Measurements from ENCODE around the gene SPTAN1. TPM values are rescaled to one million over a fixed set of nuclear protein-coding genes. Genes with fewer than 3 reads are reported as not detected.

SPTAN1 gene
- total and polyA plus RNA-seq, 3 donors from 2014 or later, result 299 to 665 (median 653) TPM

DNA sequence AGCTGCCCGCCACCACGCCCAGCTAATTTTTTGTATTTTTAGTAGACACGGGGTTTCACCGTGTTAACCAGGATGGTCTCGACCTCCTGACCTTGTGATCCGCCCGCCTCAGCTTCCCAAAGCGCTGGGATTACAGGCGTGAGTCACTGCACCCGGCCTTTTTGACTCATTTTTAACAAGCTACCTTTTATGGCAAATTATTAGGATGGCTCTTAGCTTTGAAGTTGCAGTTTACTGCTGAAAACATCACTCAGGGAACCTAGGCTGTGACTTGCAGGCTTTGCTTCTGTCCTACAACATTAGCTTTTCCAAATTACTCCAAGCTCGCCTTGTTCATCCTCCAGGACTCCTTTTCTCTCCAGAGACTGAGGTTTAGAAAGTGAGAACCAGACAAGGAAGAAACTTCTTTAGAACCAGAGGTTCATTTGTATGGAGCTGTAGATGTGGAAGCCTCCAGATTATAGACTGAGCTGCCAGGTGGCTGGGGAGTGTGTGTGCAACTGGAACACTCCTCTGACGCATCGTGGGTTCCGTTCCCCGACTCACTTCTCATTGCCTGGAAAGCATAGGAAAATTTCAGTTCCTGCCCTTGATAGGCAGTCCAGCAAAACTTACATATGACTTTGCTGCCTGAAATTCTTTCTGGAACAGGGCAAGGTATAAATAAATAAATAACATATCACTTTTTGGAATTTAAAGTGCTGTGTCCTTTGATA is 23.8 kb upstream of the SPTAN1 start:
- no peaks in the 10 kb centered on the region for H3K36me3 ChIP-seq (ENCODE audit: low read depth, missing control alignments)
- DNase-seq, result no peak
- no peaks in the 10 kb centered on the region for H3K27me3 ChIP-seq
- intact Hi-C loops (cut with DNase I; ENCODE audit: low total_unique reads), result no loop called here
- WGBS, 2 donors, result 89 to 92% methylated on average over 15 of the region's 15 CpGs
- no peak overlapping the region for H3K4me3 ChIP-seq
- H3K9me3 ChIP-seq, result no peaks in the 10 kb centered on the region
- TF ChIP-seq POLR2A (IDR thresholded peaks at IDR 0.05), result no peak
- TF ChIP-seq, protein P1, sequence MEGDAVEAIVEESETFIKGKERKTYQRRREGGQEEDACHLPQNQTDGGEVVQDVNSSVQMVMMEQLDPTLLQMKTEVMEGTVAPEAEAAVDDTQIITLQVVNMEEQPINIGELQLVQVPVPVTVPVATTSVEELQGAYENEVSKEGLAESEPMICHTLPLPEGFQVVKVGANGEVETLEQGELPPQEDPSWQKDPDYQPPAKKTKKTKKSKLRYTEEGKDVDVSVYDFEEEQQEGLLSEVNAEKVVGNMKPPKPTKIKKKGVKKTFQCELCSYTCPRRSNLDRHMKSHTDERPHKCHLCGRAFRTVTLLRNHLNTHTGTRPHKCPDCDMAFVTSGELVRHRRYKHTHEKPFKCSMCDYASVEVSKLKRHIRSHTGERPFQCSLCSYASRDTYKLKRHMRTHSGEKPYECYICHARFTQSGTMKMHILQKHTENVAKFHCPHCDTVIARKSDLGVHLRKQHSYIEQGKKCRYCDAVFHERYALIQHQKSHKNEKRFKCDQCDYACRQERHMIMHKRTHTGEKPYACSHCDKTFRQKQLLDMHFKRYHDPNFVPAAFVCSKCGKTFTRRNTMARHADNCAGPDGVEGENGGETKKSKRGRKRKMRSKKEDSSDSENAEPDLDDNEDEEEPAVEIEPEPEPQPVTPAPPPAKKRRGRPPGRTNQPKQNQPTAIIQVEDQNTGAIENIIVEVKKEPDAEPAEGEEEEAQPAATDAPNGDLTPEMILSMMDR (IDR thresholded peaks at IDR 0.05), result no peak
- H3K4me1 ChIP-seq, result no peaks in the 10 kb centered on the region
- H3K27ac ChIP-seq, result no peak overlapping the region

DNA sequence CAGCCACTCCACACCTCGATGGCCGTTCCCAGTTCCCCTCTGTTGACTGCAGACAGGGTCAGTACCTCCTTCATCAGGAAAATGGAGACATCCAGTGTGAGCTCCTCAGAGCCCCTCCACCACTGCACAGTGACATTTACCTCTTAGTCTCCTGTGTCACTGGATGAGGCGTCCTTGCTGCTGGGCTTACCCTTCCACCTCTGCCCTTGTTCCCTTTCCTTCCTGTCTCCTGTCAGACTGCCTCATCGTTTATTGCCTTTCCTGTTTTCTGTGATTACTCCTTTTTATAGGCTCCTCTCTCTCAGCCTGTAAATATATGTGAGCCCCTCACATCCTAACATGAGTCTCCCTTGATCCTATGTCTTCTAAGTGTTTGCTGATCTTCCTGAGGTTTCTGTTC is 23.2 kb upstream of the SPTAN1 start:
- intact Hi-C loops (cut with DNase I; ENCODE audit: low total_unique reads), result no loop called here
- no peaks in the 10 kb centered on the region for H3K9me3 ChIP-seq
- WGBS, 2 donors, result 82 to 86% methylated on average over 4 of the region's 4 CpGs
- no peak for TF ChIP-seq POLR2A (IDR thresholded peaks at IDR 0.05)
- TF ChIP-seq, protein P1 (IDR thresholded peaks at IDR 0.05), result no peak
- no peaks in the 10 kb centered on the region for H3K27me3 ChIP-seq
- no peaks in the 10 kb centered on the region for H3K36me3 ChIP-seq (ENCODE audit: low read depth, missing control alignments)
- no peaks in the 10 kb centered on the region for H3K4me1 ChIP-seq
- H3K27ac ChIP-seq, result no peak overlapping the region
- H3K4me3 ChIP-seq, result no peak overlapping the region
- no peak for DNase-seq

DNA sequence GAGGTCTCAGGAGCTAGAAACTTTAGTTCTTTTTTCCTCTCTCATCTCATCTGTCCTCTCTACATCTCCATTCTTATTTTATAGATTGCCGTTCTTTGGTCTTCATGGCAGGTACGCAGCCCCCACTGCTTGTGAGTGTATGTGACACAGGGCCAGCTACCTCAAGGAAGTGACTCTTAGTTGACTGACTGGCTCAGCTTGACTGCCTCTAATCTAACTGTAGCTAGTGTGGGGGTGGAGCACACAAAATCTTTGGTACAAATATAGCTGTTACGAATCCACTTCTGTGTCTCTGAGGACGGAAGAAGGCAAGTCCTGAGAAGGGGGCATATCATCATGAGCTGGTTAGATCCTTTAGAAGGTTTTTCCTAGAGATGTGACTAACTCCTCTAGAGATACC is 19.8 kb upstream of the SPTAN1 start:
- 94 to 95% methylated on average over 4 of the region's 4 CpGs for WGBS, 2 donors
- Histone ChIP-seq H3K27ac (no peak overlapping the region), H3K27me3 (no peaks in the 10 kb centered on the region), H3K4me1 (no peaks in the 10 kb centered on the region), H3K4me3 (no peak overlapping the region), H3K9me3 (no peaks in the 10 kb centered on the region), H3K36me3 (ENCODE audit: low read depth, missing control alignments) (no peaks in the 10 kb centered on the region)
- intact Hi-C loops (cut with DNase I; ENCODE audit: low total_unique reads), result no loop called here
- no peak for DNase-seq
- no peak for TF ChIP-seq POLR2A (IDR thresholded peaks at IDR 0.05)
- TF ChIP-seq, protein P1 (IDR thresholded peaks at IDR 0.05), result no peak

DNA sequence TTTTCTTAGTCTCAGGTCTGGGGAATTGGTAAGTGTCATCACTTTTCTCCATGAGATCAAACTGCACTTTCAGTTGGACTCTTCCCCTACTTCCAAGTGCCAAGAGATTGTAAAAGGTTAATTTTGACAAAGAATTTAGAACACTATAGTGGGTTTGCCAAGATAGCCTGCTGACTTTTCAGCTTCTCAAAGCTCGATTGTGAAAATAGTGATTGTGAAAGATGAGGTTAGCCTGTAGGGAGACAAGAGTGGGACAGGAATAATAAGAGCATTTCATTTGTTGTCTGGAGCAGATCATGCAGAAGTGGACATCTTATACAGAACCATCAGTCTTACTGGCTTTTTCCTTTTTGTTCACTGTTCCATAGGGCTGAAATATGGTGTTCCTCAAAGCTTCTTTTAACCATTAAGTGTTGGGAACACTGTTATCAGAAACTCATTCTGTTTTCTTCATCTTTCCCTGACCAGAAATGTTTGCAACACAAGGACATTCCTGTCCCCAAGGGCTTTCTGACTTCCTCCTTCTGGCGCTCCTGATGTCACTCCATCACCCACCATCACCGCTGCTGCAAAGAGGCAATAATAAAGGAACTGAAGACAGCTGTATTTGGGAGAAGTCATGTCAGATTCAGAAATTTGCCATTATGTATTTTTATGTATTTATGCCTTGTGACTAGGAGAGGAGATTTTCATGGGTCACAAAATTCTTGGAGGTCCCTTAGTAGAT is 11.6 kb upstream of the SPTAN1 start:
- no peak overlapping the region for H3K27ac ChIP-seq

More for the DNA sequence above, 11.6 kb upstream of the SPTAN1 start:
- DNase-seq, result no peak
- Histone ChIP-seq H3K4me1 (no peaks in the 10 kb centered on the region), H3K9me3 (no peaks in the 10 kb centered on the region), H3K27me3 (no peaks in the 10 kb centered on the region), H3K36me3 (ENCODE audit: low read depth, missing control alignments) (no peaks in the 10 kb centered on the region), H3K4me3 (no peak overlapping the region)
- TF ChIP-seq, protein P1 (IDR thresholded peaks at IDR 0.05), result no peak
- TF ChIP-seq POLR2A (IDR thresholded peaks at IDR 0.05), result no peak
- WGBS, 2 donors, result 71 to 73% methylated on average over 3 of the region's 3 CpGs
- intact Hi-C loops (cut with DNase I; ENCODE audit: low total_unique reads), result no loop called here

Data from testis (tissue), 3 donors.